GM18517 (cell line): ENCODE measurements around the gene SPATA31A7.
"Not testable (repeated sequence)": the region's sequence is repeated elsewhere in the genome, so short reads cannot be mapped to it uniquely, and the experiment has no call there.

Source experiments
- ATAC-seq: cut with Tn5 transposase; IDR thresholded peaks from one replicate; pipeline ENCODE4 v1.9.1; 2021; ENCODE audit warnings: mild to moderate bottlenecking, moderate library complexity; ENCODE audit not compliant: unreplicated experiment

The SPATA31A7 gene

DNA sequence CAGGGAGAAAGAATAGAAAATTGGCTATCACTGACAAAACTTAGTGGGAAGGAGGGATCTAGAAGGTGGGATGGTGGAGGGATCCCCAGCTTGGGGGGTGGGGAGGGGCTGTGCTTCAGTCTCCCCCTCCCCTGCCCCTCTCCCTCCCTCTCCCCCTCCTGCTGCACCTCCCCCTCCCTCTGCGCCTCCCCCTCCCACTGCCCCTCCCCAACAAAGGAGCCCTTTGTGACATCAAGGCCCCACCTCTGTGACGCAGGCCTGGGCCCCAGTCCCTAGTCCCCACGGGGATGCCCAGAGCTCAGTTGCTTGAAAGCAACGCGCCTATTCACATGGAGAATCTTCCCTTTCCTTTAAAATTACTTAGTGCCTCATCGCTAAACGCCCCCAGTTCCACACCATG, at the start of gene SPATA31A7:
TSS of gene SPATA31A7 (plus strand) at position 301 of the 400 bp plus-strand sequence. CDS start at position 330, 29 bp downstream.
- not testable (repeated sequence) for ATAC-seq

DNA sequence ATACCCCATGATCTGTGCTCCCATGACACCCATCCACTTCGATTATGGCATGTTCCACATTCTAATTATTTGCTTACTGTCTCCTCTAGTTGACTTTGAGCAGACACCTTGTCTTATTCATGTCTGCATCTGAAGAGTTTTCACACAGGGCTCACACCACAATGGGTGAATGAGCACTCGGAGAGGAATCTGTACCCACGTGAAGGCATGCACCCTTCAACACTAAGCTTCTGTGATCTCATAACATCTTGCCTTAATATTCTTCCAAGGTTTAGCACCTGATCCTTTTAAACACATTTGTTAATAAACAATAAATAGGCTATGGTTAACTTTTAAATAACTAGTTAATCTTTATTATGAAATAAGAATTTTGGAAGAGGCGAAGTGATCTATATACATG, 36.6 kb downstream of the SPATA31A7 start:
- ATAC-seq, result not testable (repeated sequence)
